ENCODE data around the gene PLEKHG2.
A peak's percentile ranks its signal among the peaks of the same experiment; 100 is the strongest.
"Not testable (repeated sequence)": the region's sequence is repeated elsewhere in the genome, so short reads cannot be mapped to it uniquely, and the experiment has no call there.

PLEKHG2 gene

DNA sequence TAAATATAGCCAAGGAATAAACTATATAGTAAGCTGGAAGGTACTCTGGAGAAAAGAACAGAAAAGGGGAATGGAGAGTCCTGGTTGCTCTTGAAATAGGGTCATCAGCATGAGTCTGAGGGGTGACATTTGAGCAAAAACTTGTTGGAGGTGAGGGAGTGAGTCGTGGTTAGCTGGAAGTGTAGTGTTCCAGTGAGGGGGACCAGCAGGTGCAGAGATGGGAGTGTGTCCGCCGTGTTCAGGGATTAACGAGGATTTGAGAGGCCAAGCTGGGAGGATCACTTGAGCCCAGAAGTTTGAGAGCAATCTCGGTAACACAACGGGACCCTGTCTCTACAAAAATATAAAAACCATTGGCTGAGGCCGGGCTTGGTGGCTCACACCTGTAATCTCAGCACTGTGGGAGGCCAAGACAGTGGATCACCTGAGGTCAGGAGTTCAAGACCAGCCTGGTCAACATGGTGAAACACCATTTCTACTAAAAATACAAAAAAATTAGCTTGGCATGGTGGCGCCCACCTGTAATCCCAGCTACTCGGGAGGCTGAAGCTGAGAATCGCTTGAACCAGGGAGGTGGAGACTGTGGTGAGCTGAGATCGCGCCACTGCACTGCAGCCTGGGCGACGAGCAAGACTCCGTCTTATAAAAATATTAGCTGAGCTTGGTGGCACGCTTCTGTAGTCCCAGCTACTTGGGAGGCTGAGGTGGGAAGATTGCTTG is 34.1 kb downstream of the PLEKHG2 start:
- DNase-seq, result no peak

DNA sequence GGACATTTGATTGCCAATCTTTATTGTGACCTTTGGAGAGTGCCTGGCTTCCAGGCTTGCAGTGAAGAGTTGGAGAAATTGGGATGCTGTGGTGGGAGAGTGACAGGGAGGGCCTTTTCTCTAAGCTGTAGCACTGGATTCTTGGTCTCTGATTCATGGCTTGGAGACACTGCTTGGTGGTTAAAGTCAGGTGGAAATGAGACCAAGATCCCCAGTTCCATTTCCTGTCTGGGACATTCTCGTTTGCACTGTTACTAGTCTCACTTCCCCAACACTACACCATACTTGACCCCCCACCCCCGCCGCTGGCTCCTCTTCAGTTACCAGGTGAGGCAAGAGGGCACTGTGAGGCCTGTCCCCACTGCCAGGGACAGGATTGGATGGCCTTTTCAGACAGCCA is 35.8 kb downstream of the PLEKHG2 start:
- DNase-seq, result no peak

DNA sequence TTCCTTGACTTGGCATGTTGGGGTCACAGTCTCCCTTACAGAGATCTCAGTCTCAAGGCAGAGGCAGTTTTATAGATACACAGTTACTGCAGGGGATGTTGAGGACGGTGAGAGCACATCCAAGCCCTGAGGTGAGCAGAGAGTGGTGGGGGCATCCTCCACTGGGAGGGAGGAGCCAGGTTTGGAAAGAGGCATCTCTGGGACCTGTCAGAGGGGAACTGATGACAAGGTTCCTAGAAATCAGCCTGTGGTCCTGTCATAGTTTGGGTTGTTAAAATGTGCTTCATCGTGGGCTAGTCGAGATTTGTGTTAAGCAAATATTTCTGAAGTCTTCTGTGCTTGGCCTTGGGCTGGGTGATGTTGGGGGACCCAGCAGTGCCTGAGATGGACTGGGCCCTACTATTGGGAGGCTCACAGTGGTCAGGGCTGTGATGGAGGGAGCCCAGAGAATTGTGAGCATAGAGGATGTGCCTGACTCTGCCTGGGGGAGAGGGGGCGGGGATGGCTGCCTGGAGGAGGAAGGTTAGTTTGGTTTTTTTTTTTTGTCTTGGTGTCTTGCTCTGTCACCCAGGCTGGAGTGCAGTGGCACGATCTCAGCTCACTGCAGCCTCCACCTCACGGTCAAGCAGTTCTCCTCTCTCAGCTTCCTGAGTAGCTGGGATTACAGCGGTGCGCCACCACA is 36.8 kb downstream of the PLEKHG2 start:
- DNase-seq, result no peak

DNA sequence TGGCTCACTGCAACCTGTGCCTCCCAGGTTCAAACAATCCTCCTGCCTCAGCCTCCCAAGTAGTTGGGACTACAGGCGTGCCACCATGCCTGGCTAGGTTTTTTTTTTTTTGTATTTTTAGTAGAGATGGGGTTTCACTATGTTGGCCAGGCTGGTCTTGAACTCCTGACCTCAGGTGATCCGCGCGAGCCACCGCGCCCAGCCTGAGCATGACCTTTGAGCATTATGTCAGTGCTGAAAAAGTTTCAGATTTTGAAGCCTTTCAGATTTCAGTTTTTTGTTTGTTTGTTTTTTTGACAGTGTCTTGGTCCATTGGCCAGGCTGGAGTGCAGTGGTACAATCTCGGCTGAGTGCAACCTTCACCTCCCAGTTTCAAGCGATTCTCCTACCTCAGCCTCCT is 38.8 kb downstream of the PLEKHG2 start:
- DNase-seq, result not testable (repeated sequence)

- DNase-seq, result no peak
These were observed 50.9 kb downstream of the PLEKHG2 start for GRCh38 chr19:39463403-39463802.

GRCh38 chr19:39465956-39466747 is 53.7 kb downstream of the PLEKHG2 start:
- DNase-seq, result no peak

GRCh38 chr19:39467941-39468340 is 55.5 kb downstream of the PLEKHG2 start:
- DNase-seq, result no peak

- no peak for DNase-seq
These were observed 56.6 kb downstream of the PLEKHG2 start for GRCh38 chr19:39469036-39469435.

- no peak for DNase-seq
These were observed 57.1 kb downstream of the PLEKHG2 start for GRCh38 chr19:39469567-39469966.

- no peak for DNase-seq
These were observed 58.4 kb downstream of the PLEKHG2 start for GRCh38 chr19:39470724-39471339.

DNA sequence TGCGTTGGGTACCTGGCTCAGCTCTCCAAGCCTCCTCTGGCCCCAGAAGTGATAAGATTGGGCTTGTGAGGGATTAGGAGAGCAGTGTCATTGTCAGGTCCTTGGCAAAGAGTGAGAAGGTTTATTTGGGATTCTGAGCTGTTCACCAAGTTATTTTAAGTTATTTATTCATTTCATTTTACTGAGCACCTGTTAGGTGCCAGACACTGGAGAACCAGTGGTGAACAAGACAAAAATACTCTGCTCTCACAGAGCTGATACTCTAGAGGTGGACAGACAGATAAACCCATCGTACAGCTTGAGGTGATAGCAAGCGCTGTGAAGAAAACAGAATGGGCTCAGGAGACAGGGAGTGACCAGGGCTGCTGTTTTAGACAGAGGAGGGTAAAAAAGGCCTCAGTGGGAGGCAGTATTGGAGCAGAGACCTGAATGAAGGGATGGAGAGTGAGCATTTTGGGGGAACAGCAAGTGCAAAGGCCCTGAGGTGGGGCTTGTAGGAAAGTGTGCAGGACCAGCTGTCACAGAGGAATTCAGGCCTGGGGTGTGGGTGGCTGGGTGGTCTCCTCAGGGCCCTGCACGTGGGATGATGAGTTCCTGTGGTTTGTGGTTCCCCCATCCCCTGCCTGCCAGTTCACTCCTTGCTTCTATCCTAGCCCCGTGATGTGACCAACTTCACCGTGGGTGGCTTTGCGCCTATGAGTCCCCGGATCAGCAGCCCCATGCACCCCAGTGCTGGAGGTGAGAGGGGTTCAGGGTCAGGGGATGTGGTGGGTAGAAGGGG is 59.5 kb downstream of the PLEKHG2 start:
- no peak for DNase-seq

DNA sequence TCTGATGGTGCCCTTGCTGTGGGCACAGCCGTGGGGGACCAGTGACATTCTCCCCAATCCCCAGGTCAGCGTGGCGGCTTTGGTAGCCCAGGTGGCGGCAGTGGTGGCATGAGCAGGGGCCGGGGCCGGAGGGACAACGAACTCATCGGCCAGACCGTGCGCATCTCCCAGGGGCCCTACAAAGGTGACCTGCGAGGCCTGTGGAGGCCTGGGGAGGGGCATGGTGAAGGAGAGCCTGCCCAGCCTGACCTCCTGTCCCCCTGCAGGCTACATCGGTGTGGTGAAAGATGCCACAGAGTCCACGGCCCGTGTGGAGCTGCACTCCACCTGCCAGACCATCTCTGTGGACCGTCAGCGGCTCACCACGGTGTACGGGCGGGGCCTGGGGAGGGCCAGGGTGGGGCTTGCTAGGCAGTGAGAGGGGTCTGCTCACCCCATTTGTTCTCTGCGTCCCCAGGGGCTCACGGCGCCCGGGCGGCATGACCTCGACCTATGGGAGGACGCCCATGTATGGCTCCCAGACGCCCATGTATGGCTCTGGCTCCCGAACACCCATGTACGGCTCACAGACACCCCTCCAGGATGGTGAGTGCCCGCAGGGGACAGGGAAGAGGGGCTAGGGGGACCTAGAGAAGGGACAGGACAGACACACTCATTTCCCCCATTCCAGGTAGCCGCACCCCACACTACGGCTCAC is 60.4 kb downstream of the PLEKHG2 start:
- no peak for DNase-seq

DNA sequence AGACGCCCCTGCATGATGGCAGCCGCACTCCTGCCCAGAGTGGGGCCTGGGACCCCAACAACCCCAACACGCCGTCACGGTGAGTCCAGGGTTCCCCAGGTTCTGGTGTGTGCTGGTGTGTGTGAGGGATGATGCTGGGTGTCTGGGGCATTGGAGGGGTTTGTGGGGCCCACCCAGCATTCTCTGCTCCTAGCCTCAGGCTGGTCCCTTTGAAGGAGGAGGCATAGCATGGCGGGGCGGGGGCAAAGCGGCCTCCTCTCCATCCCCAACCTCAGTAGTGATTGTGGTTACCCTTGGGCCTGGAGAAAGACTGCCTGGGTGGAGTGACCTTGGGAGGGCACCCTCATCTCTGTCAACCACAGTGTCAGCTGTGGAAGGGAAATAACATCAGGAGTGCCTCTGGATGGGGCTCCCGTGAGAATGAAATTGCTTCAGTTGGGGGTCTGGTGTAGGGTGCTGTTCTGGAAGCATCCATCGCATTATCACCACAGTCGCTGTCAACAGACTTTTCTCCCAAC is 61.0 kb downstream of the PLEKHG2 start:
- no peak for DNase-seq

DNA sequence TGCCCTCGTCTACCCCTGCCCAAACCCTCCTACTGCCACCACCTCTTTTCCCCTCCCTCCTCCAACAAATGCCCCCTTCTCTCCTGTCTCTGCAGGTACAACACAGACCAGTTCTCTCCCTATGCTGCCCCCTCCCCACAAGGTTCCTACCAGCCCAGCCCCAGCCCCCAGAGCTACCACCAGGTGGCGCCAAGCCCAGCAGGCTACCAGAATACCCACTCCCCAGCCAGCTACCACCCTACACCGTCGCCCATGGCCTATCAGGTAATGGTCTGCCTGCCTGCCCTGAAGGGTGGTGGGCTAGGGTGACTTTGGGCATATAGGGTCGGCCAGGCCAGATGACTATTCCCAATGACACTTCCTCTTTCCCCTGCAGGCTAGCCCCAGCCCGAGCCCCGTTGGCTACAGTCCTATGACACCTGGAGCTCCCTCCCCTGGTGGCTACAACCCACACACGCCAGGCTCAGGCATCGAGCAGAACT is 61.7 kb downstream of the PLEKHG2 start:
- peak; percentile 87 for DNase-seq

DNA sequence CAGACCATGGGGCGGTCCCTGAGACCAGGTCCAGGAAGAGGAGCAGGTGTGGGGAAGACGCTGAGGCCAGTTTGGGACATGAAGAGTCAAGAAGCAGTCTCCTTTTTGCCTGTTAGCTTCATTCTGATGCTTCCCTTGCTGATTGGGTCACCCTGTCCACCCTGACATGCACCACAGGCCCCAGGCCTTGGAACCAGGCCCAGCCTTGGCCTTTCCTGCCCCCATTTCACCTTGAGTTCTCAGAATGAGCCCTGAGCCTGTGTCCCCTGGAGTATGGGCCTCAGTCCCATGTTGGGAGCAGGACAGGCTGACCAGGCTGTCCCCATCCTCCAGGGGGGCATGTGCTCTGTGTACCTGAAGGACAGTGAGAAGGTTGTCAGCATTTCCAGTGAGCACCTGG is 63.3 kb downstream of the PLEKHG2 start:
- DNase-seq, result no peak
